H9 (cell line): ENCODE results near the gene CFAP61. TPM values are rescaled to one million over a fixed set of nuclear protein-coding genes. Genes with fewer than 3 reads are reported as not detected.

Source experiments
- DNase-seq: peaks from one replicate; pipeline ENCODE4 v3.0.0-alpha.2; 2017
- H2AFZ ChIP-seq: one replicate; pipeline ENCODE4 v1.6.1; 2013; ENCODE audit warnings: mild to moderate bottlenecking, low read length, control low read depth, moderate library complexity
- H2AK5ac ChIP-seq: 2 replicates; pipeline ENCODE4 v1.6.1; 2013; ENCODE audit warnings: low read length, control low read depth, mixed read lengths; ENCODE audit not compliant: insufficient read length
- H2BK120ac ChIP-seq: one replicate; pipeline ENCODE4 v1.6.1; 2013; ENCODE audit warnings: low read depth, mild to moderate bottlenecking, low read length, control low read depth, inconsistent platforms; ENCODE audit not compliant: poor library complexity, severe bottlenecking
- H2BK12ac ChIP-seq: 2 replicates; pipeline ENCODE4 v1.6.1; 2013; ENCODE audit warnings: low read length, control low read depth, mixed read lengths, low read depth; ENCODE audit not compliant: insufficient read length
- H2BK15ac ChIP-seq: 2 replicates; pipeline ENCODE4 v1.6.1; 2013; ENCODE audit warnings: low read depth, low read length, control low read depth
- H2BK20ac ChIP-seq: one replicate; pipeline ENCODE4 v1.6.1; 2013; ENCODE audit warnings: low read depth, mild to moderate bottlenecking, low read length, control low read depth, inconsistent platforms; ENCODE audit not compliant: poor library complexity, severe bottlenecking
- H2BK5ac ChIP-seq: 2 replicates; pipeline ENCODE4 v1.6.1; 2013; ENCODE audit warnings: low read length, control low read depth, mixed read lengths; ENCODE audit not compliant: insufficient read length
- H3K14ac ChIP-seq: 2 replicates; pipeline ENCODE4 v1.6.1; 2013; ENCODE audit warnings: low read length, control low read depth; ENCODE audit not compliant: insufficient read depth
- H3K18ac ChIP-seq: 2 replicates; pipeline ENCODE4 v1.6.1; 2013; ENCODE audit warnings: low read depth, mild to moderate bottlenecking, mixed read lengths, low read length, control low read depth; ENCODE audit not compliant: insufficient read length
- H3K23ac ChIP-seq: 2 replicates; pipeline ENCODE4 v1.6.1; 2013; ENCODE audit warnings: low read length, control low read depth, mixed read lengths, low read depth; ENCODE audit not compliant: insufficient read length
- H3K23me2 ChIP-seq: 2 replicates; pipeline ENCODE4 v1.6.1; 2013; ENCODE audit warnings: low read depth, mild to moderate bottlenecking, mixed read lengths, low read length, control low read depth; ENCODE audit not compliant: insufficient read length, poor library complexity, severe bottlenecking
- H3K27ac ChIP-seq: 2 replicates; pipeline ENCODE4 v1.5.1; 2013; ENCODE audit warnings: low read length, control low read depth, mixed read lengths, low read depth; ENCODE audit not compliant: insufficient read length
- H3K27me3 ChIP-seq: 2 replicates; pipeline ENCODE4 v1.6.1; 2013; ENCODE audit warnings: low read length, control low read depth, inconsistent platforms; ENCODE audit not compliant: insufficient read depth
- H3K4ac ChIP-seq: 2 replicates; pipeline ENCODE4 v1.6.1; 2013; ENCODE audit warnings: low read depth, mild to moderate bottlenecking, control low read depth, inconsistent platforms, low read length, moderate library complexity
- H3K4me1 ChIP-seq: 2 replicates; pipeline ENCODE4 v1.6.1; 2013; ENCODE audit warnings: low read length, control low read depth, inconsistent platforms; ENCODE audit not compliant: insufficient read depth
- H3K4me2 ChIP-seq: 2 replicates; pipeline ENCODE4 v1.6.1; 2013; ENCODE audit warnings: low read length, control low read depth, mixed read lengths; ENCODE audit not compliant: insufficient read length, insufficient read depth
- H3K56ac ChIP-seq: 2 replicates; pipeline ENCODE4 v1.6.1; 2013; ENCODE audit warnings: low read depth, mild to moderate bottlenecking, mixed read lengths, low read length, control low read depth; ENCODE audit not compliant: insufficient read length
- H3K79me1 ChIP-seq: 2 replicates; pipeline ENCODE4 v1.6.1; 2013; ENCODE audit warnings: low read depth, mild to moderate bottlenecking, moderate library complexity, low read length, control low read depth, inconsistent platforms; ENCODE audit not compliant: insufficient read depth, poor library complexity, severe bottlenecking
- H3K79me2 ChIP-seq: 2 replicates; pipeline ENCODE4 v1.6.1; 2013; ENCODE audit warnings: low read length, control low read depth, inconsistent platforms; ENCODE audit not compliant: insufficient read depth
- H3K9ac ChIP-seq: 2 replicates; pipeline ENCODE4 v1.6.1; 2013; ENCODE audit warnings: low read length, control low read depth, mixed read lengths; ENCODE audit not compliant: insufficient read length; ENCODE audit errors: extremely low read depth
- H3K9me3 ChIP-seq: one replicate; pipeline ENCODE4 v1.6.1; 2013; ENCODE audit warnings: low read depth, low read length, inconsistent platforms; ENCODE audit not compliant: control insufficient read depth
- H3T11ph ChIP-seq: one replicate; pipeline ENCODE4 v1.6.1; 2013; ENCODE audit warnings: mild to moderate bottlenecking, low read length, control low read depth, inconsistent platforms
- H4K20me1 ChIP-seq: one replicate; pipeline ENCODE4 v1.6.1; 2013; ENCODE audit not compliant: control insufficient read depth, insufficient read length, insufficient read depth
- H4K5ac ChIP-seq: 2 replicates; pipeline ENCODE4 v1.6.1; 2013; ENCODE audit warnings: low read depth, mild to moderate bottlenecking, mixed read lengths, low read length, control low read depth; ENCODE audit not compliant: insufficient read length
- H4K8ac ChIP-seq: replicated peaks from 2 replicates; pipeline ENCODE4 v1.6.1; 2013; ENCODE audit warnings: low read length, control low read depth, mixed read lengths, low read depth; ENCODE audit not compliant: insufficient read length
- H4K91ac ChIP-seq: 2 replicates; pipeline ENCODE4 v1.6.1; 2013; ENCODE audit warnings: low read depth, mild to moderate bottlenecking, moderate library complexity, mixed read lengths, low read length, control low read depth; ENCODE audit not compliant: insufficient read length
- H3K27ac Mint-ChIP-seq, 3 experiments: 2 replicates in 2 of 3; 3 replicates in 1 of 3; pipeline ENCODE4 v1.8.0; 2020 to 2021; ENCODE audit warnings: mixed read lengths in 3 of 3, mild to moderate bottlenecking in 1 of 3, moderate library complexity in 1 of 3
- H3K27me3 Mint-ChIP-seq: 2 replicates; pipeline ENCODE4 v1.8.0; 2021; ENCODE audit warnings: low read depth, mild to moderate bottlenecking, moderate library complexity, mixed read lengths
- H3K36me3 Mint-ChIP-seq, 3 experiments: 2 replicates in 2 of 3; 3 replicates in 1 of 3; pipeline ENCODE4 v1.8.0; 2020 to 2021; ENCODE audit warnings: low read depth in 3 of 3, mixed read lengths in 3 of 3; ENCODE audit not compliant: insufficient read depth in 1 of 3
- H3K4me1 Mint-ChIP-seq, 2 experiments: 2 replicates each; pipeline ENCODE4 v1.8.0; 2020; ENCODE audit warnings: mixed read lengths in 2 of 2
- H3K4me3 Mint-ChIP-seq, 2 experiments: 2 replicates in 1 of 2; 3 replicates in 1 of 2; pipeline ENCODE4 v1.8.0; 2020 to 2021; ENCODE audit warnings: mild to moderate bottlenecking in 2 of 2, mixed read lengths in 2 of 2, moderate library complexity in 1 of 2
- H3K9me3 Mint-ChIP-seq, 2 experiments: 2 replicates in 1 of 2; 3 replicates in 1 of 2; pipeline ENCODE4 v1.8.0; 2020; ENCODE audit warnings: mild to moderate bottlenecking in 2 of 2, mixed read lengths in 2 of 2, moderate library complexity in 1 of 2
- CTCF ChIP-seq: fragments of 200-600 bp; sonication (generic); conservative IDR thresholded peaks from 3 replicates; pipeline ENCODE4 v1.8.0; 2021; ENCODE audit warnings: antibody characterized with exemption, mild to moderate bottlenecking
- WGBS: extraction: QIAGEN DNeasy Blood & Tissue Kit; methylation state at CpG from one replicate; pipeline ENCODE4 v1.1.7; 2013; ENCODE audit warnings: missing lambda C conversion rate, low lambda C conversion rate, mixed read lengths; ENCODE audit not compliant: insufficient read length; ENCODE audit errors: extremely low coverage; 5-methylcytosine and 5-hydroxymethylcytosine counted together
- total RNA-seq: library from RNA; stranded (reverse); gene quantifications from 2 replicates; pipeline ENCODE4 v1.2.1, GENCODE V29; 2021

The CFAP61 gene
- total RNA-seq, 1 experiment from 2014 or later, result 0.44 TPM

- no peaks in the 10 kb centered on the region for H3K23me2 ChIP-seq
These were observed 34.0 kb upstream of the CFAP61 start for GRCh38 chr20:20018366-20018765.

More at GRCh38 chr20:20018366-20018765, 34.0 kb upstream of the CFAP61 start:
- Histone ChIP-seq H2BK20ac (no peak overlapping the region), H3K18ac (no peak overlapping the region), H3K4me2 (peak overlapping the region; percentile 44), H3K27ac (no peak overlapping the region), H3K56ac (no peak overlapping the region), H3T11ph (no peak overlapping the region), H2BK15ac (no peak overlapping the region), H3K9ac (no peak overlapping the region), H2BK5ac (no peak overlapping the region), H3K23ac (no peak overlapping the region), H4K20me1 (no peaks in the 10 kb centered on the region), H2BK120ac (no peak overlapping the region), H3K79me1 (peaks cover 6% of the 10 kb centered on the region), H2AFZ (no peak overlapping the region), H4K91ac (no peak overlapping the region), H4K8ac (no peak overlapping the region), H3K4me1 (peaks cover 2% of the 10 kb centered on the region; the same call in 1 of the 2 replicates), H3K4ac (no peak overlapping the region), H2BK12ac (no peak overlapping the region), H2AK5ac (no peak overlapping the region), H3K14ac (no peak overlapping the region), H3K27me3 (no peaks in the 10 kb centered on the region), H4K5ac (no peak overlapping the region), H3K9me3 (no peaks in the 10 kb centered on the region), H3K79me2 (peaks cover 11% of the 10 kb centered on the region; the same call in 1 of the 2 replicates)
- no peak for TF ChIP-seq CTCF
- Mint-ChIP-seq H3K9me3 (no peaks in the 10 kb centered on the region), H3K4me1 (peaks cover 15 to 27% of the 10 kb centered on the region in 2 experiments), H3K27ac (no peak overlapping the region), H3K36me3 (peaks cover 0 to 9% (median 6%) of the 10 kb centered on the region in 3 experiments; a peak in 5 of 7 replicates), H3K27me3 (no peaks in the 10 kb centered on the region; the same call in 1 of the 2 replicates), H3K4me3 (peak overlapping the region; percentile 83 to 88)
- DNase-seq, result no peak
- WGBS, result no CpG with 5 or more reads among the region's 8 CpGs
